Breast epithelium (tissue), 4 donors: Measurements from ENCODE around the gene AIG1. TPM values are rescaled to one million over a fixed set of nuclear protein-coding genes. Genes with fewer than 3 reads are reported as not detected.

Experiments used
- DNase-seq, 2 donors: peaks; one replicate each; pipeline ENCODE4 v3.0.0-alpha.2; 2019; ENCODE audit warnings: low spot score in 2 of 2
- H3K27ac ChIP-seq, 2 donors: fragments of 200-600 bp; sonication (generic) in 1 of 2; one replicate each; pipeline ENCODE4 v1.5.1; 2016 to 2019; ENCODE audit warnings: mild to moderate bottlenecking in 1 of 2
- H3K27me3 ChIP-seq, 2 donors: fragments of 200-600 bp; sonication (generic) in 1 of 2; one replicate each; pipeline versions ENCODE4 v1.5.1 to v1.6.0; 2017 to 2019; ENCODE audit warnings: control low read depth in 1 of 2, mild to moderate bottlenecking in 1 of 2
- H3K36me3 ChIP-seq: fragments of 200-600 bp; one replicate; pipeline ENCODE4 v1.5.1; 2019
- H3K4me1 ChIP-seq, 2 donors: fragments of 200-600 bp; sonication (generic); one replicate each; pipeline ENCODE4 v1.5.1; 2016 to 2019; ENCODE audit warnings: control low read depth in 1 of 2
- H3K4me3 ChIP-seq, 3 donors: fragments of 200-600 bp; sonication (generic); 1 replicate in 2 of 3; 2 replicates in 1 of 3; pipeline ENCODE4 v1.5.1; 2016 to 2019; ENCODE audit warnings: mild to moderate bottlenecking in 3 of 3, moderate library complexity in 2 of 3
- H3K9me3 ChIP-seq, 2 donors: fragments of 200-600 bp; sonication (generic) in 1 of 2; one replicate each; pipeline ENCODE4 v1.5.1; 2016 to 2019; ENCODE audit warnings: control low read depth in 1 of 2
- POLR2A ChIP-seq: fragments of 450-650 bp; IDR thresholded peaks from one replicate; pipeline ENCODE4 v1.6.1; 2016; ENCODE audit warnings: antibody characterized with exemption, mild to moderate bottlenecking, moderate library complexity
- POLR2AphosphoS5 ChIP-seq, 3 donors: sonication (generic); formaldehyde crosslinking; IDR thresholded peaks; one replicate each; pipeline ENCODE4 v1.6.1; 2017; ENCODE audit warnings: antibody characterized with exemption in 3 of 3
- intact Hi-C: fragments of 100-400 bp; cut with DNase I; formaldehyde crosslinking; loops from one replicate; pipeline ENCODE4 v1.15.1; 2023; ENCODE audit warnings: low total_unique reads
- total RNA-seq, 3 donors: library from RNA; depleted of rRNA; stranded (reverse); fragments of >200 nt; gene quantifications; one replicate each; pipeline ENCODE4 v1.1.0, GENCODE V29; 2016
- TF ChIP-seq, protein P1 (sequence below), 3 donors: fragments of 450-650 bp; IDR thresholded peaks; one replicate each; pipeline ENCODE4 v1.5.1; 2016 to 2017; ENCODE audit warnings: antibody characterized with exemption in 3 of 3, mild to moderate bottlenecking in 3 of 3, moderate library complexity in 3 of 3

Gene AIG1
- total RNA-seq, 3 donors from 2014 or later, result 43.0 to 53.6 (median 44.2) TPM

DNA sequence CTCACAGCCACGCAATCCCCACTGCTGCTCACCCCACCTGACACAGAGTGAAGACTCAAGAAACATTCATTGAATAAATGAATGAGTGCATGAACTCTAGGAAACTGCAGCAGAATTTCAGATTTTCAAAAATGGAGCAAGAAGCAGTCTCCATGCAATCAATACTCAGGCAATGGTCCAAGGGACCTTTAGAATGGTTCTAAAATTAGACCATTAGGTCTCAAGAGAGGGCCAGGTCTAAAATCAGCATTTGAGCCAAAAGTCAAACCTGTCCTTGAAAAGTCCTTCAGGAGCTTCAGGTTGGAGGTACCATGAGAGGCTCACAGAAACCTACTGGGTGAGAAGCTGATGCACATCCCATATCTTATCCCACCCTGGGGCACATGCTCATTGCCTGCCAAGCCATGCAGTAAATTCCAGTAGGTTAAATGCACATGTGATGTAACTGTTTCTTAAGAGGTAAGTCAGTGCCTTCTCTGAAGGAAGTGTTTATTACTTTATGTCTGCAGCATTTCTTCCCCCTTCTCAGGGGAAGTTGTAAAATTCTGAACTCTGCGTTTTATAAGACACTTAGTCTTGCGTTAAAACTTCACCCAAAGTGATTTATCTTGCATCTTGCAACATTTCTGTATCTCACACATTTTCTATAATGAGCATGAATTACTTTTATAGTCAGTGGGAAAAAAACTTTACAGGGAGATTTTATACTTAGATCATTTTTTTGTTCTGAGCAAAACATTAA, 263.2 kb downstream of the AIG1 start:
- Histone ChIP-seq H3K4me3 (no peak overlapping the region), H3K9me3 (no peaks in the 10 kb centered on the region), H3K4me1 (no peaks in the 10 kb centered on the region), H3K27me3 (no peaks in the 10 kb centered on the region), H3K27ac (no peak overlapping the region), H3K36me3 (no peaks in the 10 kb centered on the region)
- TF ChIP-seq POLR2AphosphoS5 (IDR thresholded peaks at IDR 0.05) (no peak), POLR2A (no peak)
- TF ChIP-seq, protein P1, sequence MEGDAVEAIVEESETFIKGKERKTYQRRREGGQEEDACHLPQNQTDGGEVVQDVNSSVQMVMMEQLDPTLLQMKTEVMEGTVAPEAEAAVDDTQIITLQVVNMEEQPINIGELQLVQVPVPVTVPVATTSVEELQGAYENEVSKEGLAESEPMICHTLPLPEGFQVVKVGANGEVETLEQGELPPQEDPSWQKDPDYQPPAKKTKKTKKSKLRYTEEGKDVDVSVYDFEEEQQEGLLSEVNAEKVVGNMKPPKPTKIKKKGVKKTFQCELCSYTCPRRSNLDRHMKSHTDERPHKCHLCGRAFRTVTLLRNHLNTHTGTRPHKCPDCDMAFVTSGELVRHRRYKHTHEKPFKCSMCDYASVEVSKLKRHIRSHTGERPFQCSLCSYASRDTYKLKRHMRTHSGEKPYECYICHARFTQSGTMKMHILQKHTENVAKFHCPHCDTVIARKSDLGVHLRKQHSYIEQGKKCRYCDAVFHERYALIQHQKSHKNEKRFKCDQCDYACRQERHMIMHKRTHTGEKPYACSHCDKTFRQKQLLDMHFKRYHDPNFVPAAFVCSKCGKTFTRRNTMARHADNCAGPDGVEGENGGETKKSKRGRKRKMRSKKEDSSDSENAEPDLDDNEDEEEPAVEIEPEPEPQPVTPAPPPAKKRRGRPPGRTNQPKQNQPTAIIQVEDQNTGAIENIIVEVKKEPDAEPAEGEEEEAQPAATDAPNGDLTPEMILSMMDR (IDR thresholded peaks at IDR 0.05), result no peak
- DNase-seq, result no peak
- intact Hi-C loops, result no loop called here

DNA sequence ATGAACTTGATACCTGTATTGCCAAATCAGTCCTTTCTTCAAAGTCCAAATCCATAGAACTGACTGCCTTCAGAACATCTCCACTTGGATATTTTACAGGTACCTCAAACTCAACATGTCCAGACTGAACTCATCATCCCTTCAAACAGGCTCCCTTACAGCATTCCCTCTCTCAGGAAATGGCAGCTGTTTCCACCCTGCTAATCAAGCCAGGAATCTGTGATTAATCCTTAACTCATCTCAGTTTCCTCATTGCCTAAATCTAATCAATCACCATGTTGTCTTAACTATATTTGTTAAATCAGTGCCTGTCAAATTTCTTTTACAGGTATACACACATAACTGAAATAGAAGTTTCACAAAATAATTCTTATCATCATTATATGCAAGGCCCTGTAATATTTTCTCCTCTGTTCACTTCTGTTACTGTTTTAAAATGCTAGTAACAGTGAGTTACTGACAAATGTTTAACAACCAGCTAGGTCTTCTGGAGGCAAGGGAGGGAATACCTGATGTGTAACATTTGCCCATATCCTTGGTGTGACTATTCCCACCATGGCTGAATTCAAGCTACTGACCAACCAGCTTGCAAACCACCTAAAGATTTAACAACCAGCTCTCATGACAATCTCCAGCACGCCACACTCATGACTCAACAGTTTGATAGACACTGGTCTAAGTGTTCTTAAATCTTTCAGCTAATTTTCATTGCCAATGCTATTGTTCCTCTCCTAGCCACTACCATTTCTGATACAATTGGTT, 264.9 kb downstream of the AIG1 start:
- intact Hi-C loops, result no loop called here
- no peak overlapping the region for H3K4me3 ChIP-seq

DNA sequence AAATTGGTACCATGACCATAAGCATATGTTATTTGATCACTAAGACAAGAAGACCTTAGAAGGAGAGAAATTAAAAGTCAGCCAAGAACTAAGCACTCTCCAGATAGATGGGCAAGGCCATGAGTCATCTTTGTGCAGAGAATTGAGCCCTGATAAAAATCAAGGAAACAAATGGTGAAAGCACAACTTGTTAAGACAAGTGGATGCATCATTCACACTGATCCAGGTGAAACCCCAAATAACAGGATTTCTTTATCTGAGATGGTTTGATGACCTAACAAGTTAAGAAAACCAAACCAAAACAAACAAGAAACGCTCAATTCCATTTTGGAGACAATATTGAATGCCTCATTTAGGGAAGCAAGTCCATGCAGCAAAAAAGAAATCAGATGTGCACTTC, 268.2 kb downstream of the AIG1 start:
- no peak overlapping the region for H3K27ac ChIP-seq
- DNase-seq, result no peak
- TF ChIP-seq, protein P1 (IDR thresholded peaks at IDR 0.05), result no peak
- no peak for TF ChIP-seq POLR2A
- no peak for TF ChIP-seq POLR2AphosphoS5 (IDR thresholded peaks at IDR 0.05)
- no peaks in the 10 kb centered on the region for H3K4me1 ChIP-seq
- H3K9me3 ChIP-seq, result no peaks in the 10 kb centered on the region
- H3K36me3 ChIP-seq, result no peaks in the 10 kb centered on the region
- H3K4me3 ChIP-seq, result no peak overlapping the region
- H3K27me3 ChIP-seq, result no peaks in the 10 kb centered on the region
- intact Hi-C loops, result no loop called here

More for the DNA sequence above, 264.9 kb downstream of the AIG1 start:
- TF ChIP-seq POLR2A, result no peak
- TF ChIP-seq, protein P1 (IDR thresholded peaks at IDR 0.05), result no peak
- TF ChIP-seq POLR2AphosphoS5 (IDR thresholded peaks at IDR 0.05), result no peak
- no peak overlapping the region for H3K27ac ChIP-seq
- H3K36me3 ChIP-seq, result no peaks in the 10 kb centered on the region
- H3K27me3 ChIP-seq, result no peaks in the 10 kb centered on the region
- H3K4me1 ChIP-seq, result no peaks in the 10 kb centered on the region
- no peak for DNase-seq
- no peaks in the 10 kb centered on the region for H3K9me3 ChIP-seq

DNA sequence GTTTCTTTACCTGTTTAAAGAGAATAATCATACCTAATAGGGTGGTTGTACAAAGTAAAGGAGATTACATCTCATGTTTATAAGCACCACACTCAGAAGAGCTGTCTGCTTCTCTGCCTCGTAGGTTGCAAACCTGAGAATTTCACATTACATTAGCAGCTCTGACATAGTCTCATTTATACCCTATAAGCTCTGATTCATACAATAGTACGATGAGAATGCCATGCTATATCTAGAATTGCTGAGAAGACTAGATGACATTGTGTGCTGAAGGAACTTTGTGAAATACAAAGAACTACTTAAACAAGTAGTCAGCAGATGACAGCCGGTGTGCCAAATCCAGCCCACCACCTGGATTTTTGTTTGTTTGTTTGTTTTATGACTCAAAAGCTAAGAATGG, 268.6 kb downstream of the AIG1 start:
- H3K27me3 ChIP-seq, result no peaks in the 10 kb centered on the region
- DNase-seq, result no peak
- intact Hi-C loops, result no loop called here
- H3K4me3 ChIP-seq, result no peak overlapping the region
- H3K27ac ChIP-seq, result no peak overlapping the region
- no peaks in the 10 kb centered on the region for H3K36me3 ChIP-seq
- TF ChIP-seq POLR2AphosphoS5 (IDR thresholded peaks at IDR 0.05) (no peak), POLR2A (no peak)
- TF ChIP-seq, protein P1 (IDR thresholded peaks at IDR 0.05), result no peak
- H3K4me1 ChIP-seq, result no peaks in the 10 kb centered on the region
- no peaks in the 10 kb centered on the region for H3K9me3 ChIP-seq

DNA sequence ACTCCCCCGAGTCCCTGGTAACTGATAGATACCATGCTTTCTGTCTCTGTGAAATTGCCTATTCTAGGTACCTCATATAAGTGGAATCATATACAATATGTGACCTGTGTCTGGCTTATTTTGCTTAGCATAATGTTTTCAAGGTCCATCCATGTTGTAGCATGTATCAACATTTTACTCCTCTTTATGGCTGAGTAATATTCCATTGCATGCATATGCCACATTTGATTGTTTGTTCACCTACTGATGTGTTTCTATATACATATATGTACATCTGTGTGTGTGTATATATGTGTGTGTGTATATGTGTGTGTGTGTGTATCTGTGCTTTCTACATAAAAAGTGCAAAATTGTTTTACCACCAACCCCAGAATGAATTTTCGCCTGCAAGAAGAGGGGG, 270.7 kb downstream of the AIG1 start:
- no peak for DNase-seq
- H3K36me3 ChIP-seq, result no peaks in the 10 kb centered on the region
- H3K27ac ChIP-seq, result no peak overlapping the region
- H3K27me3 ChIP-seq, result no peaks in the 10 kb centered on the region
- no peak overlapping the region for H3K4me3 ChIP-seq
- intact Hi-C loops, result no loop called here
- TF ChIP-seq, protein P1 (IDR thresholded peaks at IDR 0.05), result no peak
- TF ChIP-seq POLR2A (no peak), POLR2AphosphoS5 (IDR thresholded peaks at IDR 0.05) (no peak)
- no peaks in the 10 kb centered on the region for H3K4me1 ChIP-seq
- no peaks in the 10 kb centered on the region for H3K9me3 ChIP-seq
